Endothelial cell of umbilical vein (primary cell): ENCODE measurements around the gene PARD3B. TPM values are rescaled to one million over a fixed set of nuclear protein-coding genes. Genes with fewer than 3 reads are reported as not detected.

Source experiments
- BruUV-seq: library from RNA; stranded (reverse); fragments of 400-500 nt; replicated peaks from 2 replicates; lab custom pipeline; 2021; lab: Mats Ljungman, UMichigan
- CTCF ChIA-PET: fragments of 300-600, 350-600 bp; sonication (Branson Sonifier 250); formaldehyde crosslinking; loops from one replicate; lab custom pipeline; 2021; ENCODE audit warnings: antibody characterized with exemption, inconsistent platforms; lab: Charles Lee
- POLR2A ChIA-PET: fragments of 300-600, 350-600 bp; sonication (Branson Sonifier 250); formaldehyde crosslinking; loops from one replicate; lab custom pipeline; 2021; ENCODE audit warnings: antibody characterized with exemption, inconsistent platforms; lab: Charles Lee
- DNase-seq: peaks from one replicate; pipeline ENCODE4 v3.0.0-alpha.2; 2011; ENCODE audit warnings: low read depth, low spot score
- FAIRE-seq: peaks from 2 replicates; lab custom pipeline; 2011; peaks lifted over from hg19 to GRCh38; lab: Jason Lieb, UNC
- H2AFZ ChIP-seq: 2 replicates; pipeline ENCODE4 v1.6.0; 2012; ENCODE audit warnings: low read depth, low read length, control low read depth, inconsistent platforms
- H3K27ac ChIP-seq: 2 replicates; pipeline ENCODE4 v1.5.1; 2011; ENCODE audit warnings: low read depth, mild to moderate bottlenecking, control low read depth, low read length, moderate library complexity; ENCODE audit not compliant: insufficient read depth
- H3K27me3 ChIP-seq, 2 experiments: 2 replicates each; pipeline versions ENCODE4 v1.6.0 to v1.6.1; 2011; ENCODE audit warnings: low read length in 2 of 2, mixed read lengths in 1 of 2; ENCODE audit not compliant: control insufficient read depth in 2 of 2, insufficient read depth in 2 of 2
- H3K36me3 ChIP-seq, 2 experiments: 2 replicates in 1 of 2; 3 replicates in 1 of 2; pipeline ENCODE4 v1.5.1; 2011; ENCODE audit warnings: low read length in 2 of 2, mild to moderate bottlenecking in 1 of 2, moderate library complexity in 1 of 2; ENCODE audit not compliant: control insufficient read depth in 2 of 2, insufficient read depth in 2 of 2; ENCODE audit errors: extremely low read depth in 1 of 2
- H3K4me1 ChIP-seq: 3 replicates; pipeline ENCODE4 v1.5.1; 2011; ENCODE audit warnings: mild to moderate bottlenecking, low read length; ENCODE audit not compliant: control insufficient read depth, insufficient read depth; ENCODE audit errors: extremely low read depth
- H3K4me2 ChIP-seq: 2 replicates; pipeline ENCODE4 v1.6.1; 2011; ENCODE audit warnings: low read length, control low read depth, mixed read lengths; ENCODE audit not compliant: insufficient read depth
- H3K4me3 ChIP-seq, 3 experiments: fragments of 200-600 bp in 1 of 3; sonication (generic), shearing (Covaris generic) in 1 of 3; replicated peaks in 1 of 3; 2 replicates each; pipeline ENCODE4 v1.5.1; 2011 to 2016; ENCODE audit warnings: control low read depth in 3 of 3, low read length in 3 of 3, mild to moderate bottlenecking in 2 of 3, inconsistent platforms in 1 of 3, low read depth in 1 of 3, moderate library complexity in 1 of 3; ENCODE audit not compliant: insufficient read depth in 1 of 3
- H3K79me2 ChIP-seq: 2 replicates; pipeline ENCODE4 v1.6.0; 2012; ENCODE audit warnings: low read length, inconsistent platforms; ENCODE audit not compliant: control insufficient read depth, insufficient read depth
- H3K9ac ChIP-seq: replicated peaks from 2 replicates; pipeline ENCODE3; 2011; ENCODE audit warnings: low read length, control low read depth; ENCODE audit not compliant: insufficient read depth; ENCODE audit errors: extremely low read depth
- H3K9me1 ChIP-seq: replicated peaks from 3 replicates; pipeline ENCODE4 v1.6.0; 2011; ENCODE audit warnings: mild to moderate bottlenecking, low read length; ENCODE audit not compliant: control insufficient read depth, insufficient read depth; ENCODE audit errors: extremely low read depth
- H3K9me3 ChIP-seq: replicated peaks from 2 replicates; pipeline ENCODE4 v1.5.1; 2012; ENCODE audit warnings: low read length, inconsistent platforms; ENCODE audit not compliant: control insufficient read depth, insufficient read depth
- H4K20me1 ChIP-seq: replicated peaks from 2 replicates; pipeline ENCODE3; 2011; ENCODE audit warnings: mild to moderate bottlenecking, low read length; ENCODE audit not compliant: control insufficient read depth, insufficient read depth; ENCODE audit errors: extremely low read depth
- CTCF ChIP-seq, 2 donors: IDR thresholded peaks; 1 replicate in 1 of 2; 2 replicates in 1 of 2; pipeline ENCODE4 v1.5.1; 2011; ENCODE audit warnings: low read length in 2 of 2, mild to moderate bottlenecking in 2 of 2, moderate library complexity in 2 of 2, control low read depth in 1 of 2, inconsistent platforms in 1 of 2, low read depth in 1 of 2; ENCODE audit not compliant: insufficient read depth in 1 of 2; ENCODE audit errors: extremely low read depth in 1 of 2
- EZH2 ChIP-seq: IDR thresholded peaks from 2 replicates; pipeline ENCODE4 v1.6.1; 2012; ENCODE audit warnings: borderline replicate concordance, low read depth, mild to moderate bottlenecking, moderate library complexity, low read length, inconsistent platforms; ENCODE audit not compliant: severe bottlenecking
- FOS ChIP-seq: IDR thresholded peaks from 2 replicates; pipeline ENCODE4 v1.6.1; 2011; ENCODE audit warnings: mild to moderate bottlenecking, low read length, moderate library complexity, borderline replicate concordance; ENCODE audit not compliant: insufficient read depth
- GATA2 ChIP-seq: IDR thresholded peaks from 2 replicates; pipeline ENCODE4 v1.7.0; 2011; ENCODE audit warnings: low read depth, mild to moderate bottlenecking, moderate library complexity, mixed read lengths, low read length; ENCODE audit not compliant: insufficient read length, insufficient read depth
- JUN ChIP-seq: IDR thresholded peaks from 2 replicates; pipeline ENCODE4 v1.6.1; 2011; ENCODE audit warnings: borderline replicate concordance, low read depth; ENCODE audit not compliant: insufficient read length, insufficient read depth
- MAX ChIP-seq: IDR thresholded peaks from 2 replicates; pipeline ENCODE4 v1.6.1; 2011; ENCODE audit not compliant: insufficient read depth, insufficient read length
- MYC ChIP-seq: IDR thresholded peaks from one replicate; pipeline ENCODE4 v1.6.1; 2011; ENCODE audit warnings: mild to moderate bottlenecking, low read depth, low read length
- POLR2A ChIP-seq: IDR thresholded peaks from 2 replicates; pipeline ENCODE4 v1.6.1; 2012; ENCODE audit warnings: low read depth, mild to moderate bottlenecking, control low read depth, low read length
- POLR2AphosphoS5 ChIP-seq: IDR thresholded peaks from 2 replicates; pipeline ENCODE4 v1.6.1; 2012; ENCODE audit warnings: low read depth, mild to moderate bottlenecking, control low read depth, low read length, moderate library complexity; ENCODE audit not compliant: insufficient read depth
- dilution Hi-C: fragments of 300-500 bp; cut with MboI; formaldehyde crosslinking; loops from one replicate; pipeline ENCODE4 v1.15.0; 2019; ENCODE audit warnings: low sequenced_read_pairs; ENCODE audit not compliant: extremely low pct_ligation_motif_present
- intact Hi-C: fragments of 100-400 bp; cut with micrococcal nuclease; formaldehyde crosslinking; loops from one replicate; pipeline ENCODE4 v1.10.0; 2022
- polyA plus RNA-seq, 4 experiments: library from polyadenylated mRNA; depleted of rRNA in 3 of 4; stranded (reverse) in 3 of 4; unstranded in 1 of 4; fragments of >200 nt; gene quantifications; 2 replicates each; pipeline versions ENCODE4 v1.2.1 to v1.2.3, GENCODE V29; 2011 to 2012; ENCODE audit warnings: missing spikeins in 1 of 4
- total RNA-seq: library from RNA; stranded (reverse); gene quantifications from 2 replicates; pipeline ENCODE4 v1.2.3, GENCODE V29; 2021

Gene PARD3B
- total and polyA plus RNA-seq, 2 donors (not counting 3 experiments of a cell fraction or from before 2014, with no cell fraction given), result 2.2 to 30.9 TPM

- no peak overlapping the region for H3K27ac ChIP-seq
- no peak overlapping the region for H3K4me2 ChIP-seq
- FAIRE-seq (no peak), DNase-seq (no peak)
- no peak overlapping the region for H2AFZ ChIP-seq
- no peaks in the 10 kb centered on the region for H3K9me1 ChIP-seq
- no peaks in the 10 kb centered on the region for H3K27me3 ChIP-seq
- peaks cover 0 to 3% of the 10 kb centered on the region in 2 experiments for H3K36me3 ChIP-seq
- POLR2A ChIA-PET, result interaction anchor here (0.6 kb wide), 1 partner anchor 11 kb away, joined by 6 read pairs; no protein-coding TSS in a partner anchor
- dilution Hi-C loops, result no loop called here
- no peaks in the 10 kb centered on the region for H4K20me1 ChIP-seq
- no peaks in the 10 kb centered on the region for H3K9me3 ChIP-seq
- no TSS peak for BruUV-seq
- H3K9ac ChIP-seq, result no peak overlapping the region
- peaks cover 17% of the 10 kb centered on the region for H3K4me1 ChIP-seq
- CTCF ChIA-PET, result interaction anchor here (0.9 to 3.7 kb wide), 3 partner anchors 11 to 43 kb away, joined by 3 to 14 read pairs (median 3); no protein-coding TSS in a partner anchor
- TF ChIP-seq GATA2 (no peak), MAX (no peak), CTCF (IDR thresholded peaks at IDR 0.05; ENCODE audit: extremely low read depth in 1 of 2, insufficient read depth in 1 of 2, low read depth in 1 of 2, low read length in 2 of 2) (no peak), JUN (no peak), POLR2A (no peak), FOS (no peak), EZH2 (no peak), MYC (no peak), POLR2AphosphoS5 (no peak)
- no peak overlapping the region for H3K4me3 ChIP-seq
- no peaks in the 10 kb centered on the region for H3K79me2 ChIP-seq
- intact Hi-C loops, result loop anchor here (10.0 kb wide), 1 partner anchor 1077 kb away; no protein-coding TSS in a partner anchor
Observed at GRCh38 chr2:205401511-205401910, 856.2 kb downstream of the PARD3B start.
